ENCODE measurements around the gene ENTREP3.
"Not testable (repeated sequence)": the region's sequence is repeated elsewhere in the genome, so short reads cannot be mapped to it uniquely, and the experiment has no call there.

Gene ENTREP3

GRCh38 chr1:155226910-155227260, 28.4 kb downstream of the ENTREP3 start:
- DNase-seq (ENCODE audit: low read depth) = no peak
- peak overlapping the region; percentile 75 for H3K4me3 ChIP-seq (ENCODE audit: low read length)
- no peak for TF ChIP-seq CTCF (conservative IDR thresholded peaks at IDR 0.05; ENCODE audit: low read depth, low read length)

- DNase-seq (ENCODE audit: low read depth) = peak; percentile 61
- TF ChIP-seq CTCF (conservative IDR thresholded peaks at IDR 0.05; ENCODE audit: low read depth, low read length) = peak; percentile 72
- peak overlapping the region; percentile 75 for H3K4me3 ChIP-seq (ENCODE audit: low read length)
These were observed 28.9 kb downstream of the ENTREP3 start for GRCh38 chr1:155226188-155226909.

- not testable (repeated sequence) for DNase-seq (ENCODE audit: low read depth); H3K4me3 ChIP-seq (ENCODE audit: low read length)
These were observed 29.9 kb downstream of the ENTREP3 start for GRCh38 chr1:155225404-155225759.

- no peak for DNase-seq (ENCODE audit: low read depth)
- no peak for TF ChIP-seq CTCF (conservative IDR thresholded peaks at IDR 0.05; ENCODE audit: low read depth, low read length)
- H3K4me3 ChIP-seq (ENCODE audit: low read length) = no peak overlapping the region
These were observed 32.2 kb downstream of the ENTREP3 start for GRCh38 chr1:155223047-155223446.

DNA sequence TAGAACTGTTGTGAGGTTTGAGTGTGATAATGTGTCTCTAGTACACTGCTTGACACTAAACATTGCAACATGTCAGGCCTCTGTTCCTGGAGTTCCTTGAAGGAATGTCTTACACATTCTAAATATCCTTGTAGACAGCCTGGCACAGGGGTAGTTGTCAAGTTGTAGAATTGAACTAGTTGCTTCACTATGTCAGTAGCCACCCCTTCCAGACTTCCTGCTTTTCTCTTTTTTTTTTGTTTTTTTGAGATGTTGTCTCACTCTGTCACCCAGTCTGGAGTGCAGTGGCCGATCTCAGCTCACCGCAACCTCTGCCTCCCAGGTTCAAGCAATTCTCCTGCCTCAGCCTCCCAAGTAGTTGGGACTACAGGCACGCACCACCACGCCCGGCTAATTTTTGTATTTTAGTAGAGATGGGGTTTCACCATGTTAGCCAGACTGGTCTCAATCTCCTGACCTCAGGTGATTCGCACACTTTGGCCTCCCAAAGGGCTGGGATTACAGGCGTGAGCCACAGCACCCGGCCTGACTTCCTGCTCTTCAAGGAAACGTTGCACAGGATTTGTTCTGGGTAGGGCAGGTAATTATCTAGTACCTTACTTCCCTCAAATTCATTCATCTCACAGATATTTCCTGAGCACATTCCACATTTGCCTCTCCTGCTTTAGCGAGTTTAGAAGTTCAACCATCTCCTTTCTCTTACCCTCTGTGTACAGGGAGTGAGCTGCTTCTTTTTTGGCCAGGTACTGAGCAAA, 34.9 kb downstream of the ENTREP3 start:
- H3K4me3 ChIP-seq (ENCODE audit: low read length); DNase-seq (ENCODE audit: low read depth): not testable (repeated sequence)

- no peak for TF ChIP-seq CTCF (conservative IDR thresholded peaks at IDR 0.05; ENCODE audit: low read depth, low read length)
- no peak for DNase-seq (ENCODE audit: low read depth)
- H3K4me3 ChIP-seq (ENCODE audit: low read length) = no peak overlapping the region
These were observed 35.7 kb downstream of the ENTREP3 start for GRCh38 chr1:155219592-155220031.

DNA sequence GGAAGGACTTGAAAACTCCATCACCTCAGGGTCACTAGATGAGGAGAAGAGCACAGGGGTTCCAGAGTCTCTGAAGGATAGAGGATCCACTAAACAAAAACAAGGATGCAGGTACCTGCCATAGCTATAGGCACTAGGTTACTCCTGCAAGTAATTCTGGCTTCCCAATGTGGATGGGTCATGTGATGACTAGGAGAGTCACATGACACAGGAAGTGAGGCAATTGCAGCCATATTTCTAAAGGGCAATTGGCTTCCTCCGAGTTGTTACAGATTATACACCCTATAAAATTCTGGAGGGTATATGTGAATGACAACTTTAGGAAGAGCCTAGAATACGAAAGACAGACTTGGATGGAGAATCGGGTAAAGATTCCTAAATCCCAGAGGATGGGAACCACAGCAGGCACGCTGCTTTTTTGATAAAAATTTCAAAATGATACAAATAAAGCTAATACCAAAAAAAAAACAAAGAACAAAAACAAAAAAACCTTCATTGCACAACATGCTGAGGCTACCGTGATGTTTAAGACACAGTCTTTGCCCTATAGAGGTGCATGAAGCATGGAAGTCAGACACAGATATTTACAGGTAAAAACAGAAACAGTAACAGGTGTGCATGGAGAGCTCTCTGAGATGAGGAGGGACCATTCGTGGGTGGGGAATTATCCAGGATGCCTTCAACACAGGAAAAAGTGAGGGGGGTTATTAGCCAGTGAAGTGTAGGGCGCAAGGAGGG, 36.3 kb downstream of the ENTREP3 start:
- DNase-seq (ENCODE audit: low read depth) = no peak
- TF ChIP-seq CTCF (conservative IDR thresholded peaks at IDR 0.05; ENCODE audit: low read depth, low read length) = no peak
- no peak overlapping the region for H3K4me3 ChIP-seq (ENCODE audit: low read length)

DNA sequence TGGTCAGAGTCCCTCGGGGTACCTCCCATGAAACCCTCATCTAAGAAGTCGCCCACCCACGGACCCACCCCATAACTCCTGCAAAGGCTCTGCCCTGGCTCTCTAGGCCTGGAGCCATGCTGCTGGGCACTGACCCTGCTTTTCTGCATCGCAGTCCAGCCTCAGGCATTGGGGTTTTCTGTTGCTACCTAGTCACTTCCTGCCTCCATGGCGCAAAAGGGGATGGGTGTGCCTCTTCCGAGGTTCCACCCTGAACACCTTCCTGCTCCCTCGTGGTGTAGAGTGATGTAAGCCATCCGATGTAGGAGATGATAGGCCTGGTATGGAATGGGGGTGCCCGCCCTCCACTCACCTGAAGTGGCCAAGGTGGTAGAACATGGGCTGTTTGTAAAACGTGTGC, 40.6 kb downstream of the ENTREP3 start:
- H3K4me3 ChIP-seq (ENCODE audit: low read length) = not testable (repeated sequence)

GRCh38 chr1:155212051-155212440, 43.2 kb downstream of the ENTREP3 start:
- not testable (repeated sequence) for H3K4me3 ChIP-seq (ENCODE audit: low read length); DNase-seq (ENCODE audit: low read depth)

More for the DNA sequence above, 40.6 kb downstream of the ENTREP3 start:
- DNase-seq (ENCODE audit: low read depth) = not testable (repeated sequence)

GRCh38 chr1:155211381-155212050, 43.8 kb downstream of the ENTREP3 start:
- not testable (repeated sequence) for DNase-seq (ENCODE audit: low read depth); H3K4me3 ChIP-seq (ENCODE audit: low read length)

Measured in retinal pigment epithelial cell (primary cell).